Prostate gland (tissue), 2 donors: ENCODE results near the gene GABBR2.

Source experiments
- CTCF ChIP-seq, 4 experiments: fragments of 200-600 bp in 2 of 4; fragments of 450-650 bp in 2 of 4; sonication (generic) in 2 of 4; IDR thresholded peaks; 1 replicate in 3 of 4; 2 replicates in 1 of 4; pipeline ENCODE4 v1.5.1; 2016 to 2019; ENCODE audit warnings: antibody characterized with exemption in 4 of 4, mild to moderate bottlenecking in 2 of 4, moderate library complexity in 2 of 4
- POLR2A ChIP-seq: fragments of 450-650 bp; IDR thresholded peaks from one replicate; pipeline ENCODE4 v1.6.1; 2016; ENCODE audit warnings: antibody characterized with exemption, mild to moderate bottlenecking
- POLR2AphosphoS5 ChIP-seq: sonication (generic); formaldehyde crosslinking; IDR thresholded peaks from one replicate; pipeline ENCODE4 v1.6.1; 2017; ENCODE audit warnings: antibody characterized with exemption

- no peak for TF ChIP-seq CTCF (IDR thresholded peaks at IDR 0.05)
- no peak for TF ChIP-seq POLR2AphosphoS5
- no peak for TF ChIP-seq POLR2A
These were observed 378.8 kb downstream of the GABBR2 start for GRCh38 chr9:98329904-98330303.
